ENCODE data around the gene MRPL46. TPM values are rescaled to one million over a fixed set of nuclear protein-coding genes. Genes with fewer than 3 reads are reported as not detected.

MRPL46 gene
- total RNA-seq, 1 donor from 2014 or later: 17.4 TPM

- no peak for DNase-seq (ENCODE audit: extremely low spot score in 2 of 2)
- Histone ChIP-seq H3K4me3 (no peak overlapping the region), H3K36me3 (peaks cover 0 to 28% of the 10 kb centered on the region in 2 donors), H3K27ac (no peak overlapping the region), H3K27me3 (no peaks in the 10 kb centered on the region), H3K9me3 (no peaks in the 10 kb centered on the region), H3K4me1 (no peaks in the 10 kb centered on the region)
- intact Hi-C loops (cut with DNase I): no loop called here
- TF ChIP-seq CTCF (IDR thresholded peaks at IDR 0.05) (no peak), POLR2AphosphoS5 (IDR thresholded peaks at IDR 0.05; ENCODE audit: insufficient read depth in 1 of 2, low read depth in 1 of 2) (no peak), POLR2A (IDR thresholded peaks at IDR 0.05) (no peak)
Measured at GRCh38 chr15:88509964-88510363, 42.8 kb upstream of the MRPL46 start.

DNA sequence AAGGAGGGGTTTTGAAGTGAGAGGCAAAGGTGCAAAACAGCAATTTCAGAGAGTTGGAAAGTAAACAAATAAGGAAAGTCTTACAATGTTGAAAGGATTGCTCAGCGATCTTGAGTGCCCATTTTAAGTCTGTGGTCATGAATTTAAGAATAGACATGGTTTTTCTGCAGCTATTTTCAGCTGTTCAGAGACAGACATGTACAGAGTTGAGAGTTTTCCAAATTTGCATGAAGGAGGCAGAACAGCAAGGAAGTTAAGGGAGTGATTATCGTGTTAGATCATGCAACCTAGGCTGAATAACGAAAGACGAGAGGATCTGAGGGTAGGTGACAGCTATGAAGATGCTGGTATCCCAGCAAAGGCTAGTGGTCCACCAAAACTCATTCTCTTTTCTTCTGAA is 42.1 kb upstream of the MRPL46 start:
- intact Hi-C loops (cut with DNase I): no loop called here

DNA sequence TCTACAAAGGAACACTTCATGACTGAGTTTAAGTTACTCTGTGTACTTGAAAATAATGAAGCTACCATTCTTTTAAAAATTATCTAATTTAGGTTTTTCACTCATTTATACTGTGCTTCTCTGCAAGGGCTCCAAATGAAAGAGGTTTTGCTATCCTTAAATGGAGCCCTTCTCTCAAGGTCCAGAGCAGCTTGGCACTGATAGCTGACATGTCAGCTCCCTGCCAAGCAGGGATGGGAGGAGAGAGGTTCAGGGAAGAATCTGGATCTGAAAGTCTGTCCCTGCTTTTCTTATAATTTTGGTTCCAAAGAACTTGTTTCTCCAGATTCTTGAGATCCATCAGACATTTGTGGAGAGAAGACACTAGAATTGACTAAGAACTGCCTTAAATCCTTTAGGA is 39.4 kb upstream of the MRPL46 start:
- H3K36me3 ChIP-seq: peaks cover 0 to 22% of the 10 kb centered on the region in 2 donors

More for the DNA sequence above, 42.1 kb upstream of the MRPL46 start:
- Histone ChIP-seq H3K9me3 (no peaks in the 10 kb centered on the region), H3K27ac (no peak overlapping the region), H3K4me1 (no peaks in the 10 kb centered on the region), H3K27me3 (no peaks in the 10 kb centered on the region), H3K4me3 (no peak overlapping the region), H3K36me3 (peaks cover 0 to 28% of the 10 kb centered on the region in 2 donors)
- TF ChIP-seq POLR2AphosphoS5 (IDR thresholded peaks at IDR 0.05; ENCODE audit: insufficient read depth in 1 of 2, low read depth in 1 of 2) (no peak), POLR2A (IDR thresholded peaks at IDR 0.05) (no peak), CTCF (IDR thresholded peaks at IDR 0.05) (no peak)
- DNase-seq (ENCODE audit: extremely low spot score in 2 of 2): no peak

GRCh38 chr15:88505721-88506120 is 38.5 kb upstream of the MRPL46 start:
- DNase-seq (ENCODE audit: extremely low spot score in 2 of 2): no peak
- TF ChIP-seq CTCF (IDR thresholded peaks at IDR 0.05): no peak
- no peak for TF ChIP-seq POLR2AphosphoS5 (IDR thresholded peaks at IDR 0.05; ENCODE audit: insufficient read depth in 1 of 2, low read depth in 1 of 2)
- TF ChIP-seq POLR2A (IDR thresholded peaks at IDR 0.05): no peak
- peaks cover 0 to 16% of the 10 kb centered on the region in 2 donors for H3K36me3 ChIP-seq
- H3K27ac ChIP-seq: no peak overlapping the region
- no peaks in the 10 kb centered on the region for H3K27me3 ChIP-seq
- no peak overlapping the region for H3K4me3 ChIP-seq
- no peaks in the 10 kb centered on the region for H3K4me1 ChIP-seq
- intact Hi-C loops (cut with DNase I): no loop called here
- H3K9me3 ChIP-seq: no peaks in the 10 kb centered on the region

More for the DNA sequence above, 39.4 kb upstream of the MRPL46 start:
- intact Hi-C loops (cut with DNase I): no loop called here
- Histone ChIP-seq H3K9me3 (no peaks in the 10 kb centered on the region), H3K4me3 (no peak overlapping the region), H3K4me1 (no peaks in the 10 kb centered on the region), H3K27ac (no peak overlapping the region), H3K27me3 (no peaks in the 10 kb centered on the region)
- no peak for DNase-seq (ENCODE audit: extremely low spot score in 2 of 2)
- no peak for TF ChIP-seq POLR2A (IDR thresholded peaks at IDR 0.05)

- intact Hi-C loops (cut with DNase I): no loop called here
- H3K4me3 ChIP-seq: no peak overlapping the region
- H3K36me3 ChIP-seq: peaks cover 0 to 10% of the 10 kb centered on the region in 2 donors
- no peak for DNase-seq (ENCODE audit: extremely low spot score in 2 of 2)
- no peak overlapping the region for H3K27ac ChIP-seq
- no peaks in the 10 kb centered on the region for H3K27me3 ChIP-seq
- TF ChIP-seq POLR2A (IDR thresholded peaks at IDR 0.05) (no peak), POLR2AphosphoS5 (IDR thresholded peaks at IDR 0.05; ENCODE audit: insufficient read depth in 1 of 2, low read depth in 1 of 2) (no peak), CTCF (IDR thresholded peaks at IDR 0.05) (no peak)
- H3K9me3 ChIP-seq: no peaks in the 10 kb centered on the region
- H3K4me1 ChIP-seq: no peaks in the 10 kb centered on the region
Measured at GRCh38 chr15:88504445-88504844, 37.3 kb upstream of the MRPL46 start.
